Dedifferentiated amniotic fluid mesenchymal stem cell (primary cell): ENCODE results near the gene TPSG1.
"Not testable (repeated sequence)": the region's sequence is repeated elsewhere in the genome, so short reads cannot be mapped to it uniquely, and the experiment has no call there.

Source experiments
- DNase-seq: peaks from one replicate; pipeline ENCODE4 v3.0.0-alpha.2; 2016; ENCODE audit errors: extremely low spot score

TPSG1 gene

DNA sequence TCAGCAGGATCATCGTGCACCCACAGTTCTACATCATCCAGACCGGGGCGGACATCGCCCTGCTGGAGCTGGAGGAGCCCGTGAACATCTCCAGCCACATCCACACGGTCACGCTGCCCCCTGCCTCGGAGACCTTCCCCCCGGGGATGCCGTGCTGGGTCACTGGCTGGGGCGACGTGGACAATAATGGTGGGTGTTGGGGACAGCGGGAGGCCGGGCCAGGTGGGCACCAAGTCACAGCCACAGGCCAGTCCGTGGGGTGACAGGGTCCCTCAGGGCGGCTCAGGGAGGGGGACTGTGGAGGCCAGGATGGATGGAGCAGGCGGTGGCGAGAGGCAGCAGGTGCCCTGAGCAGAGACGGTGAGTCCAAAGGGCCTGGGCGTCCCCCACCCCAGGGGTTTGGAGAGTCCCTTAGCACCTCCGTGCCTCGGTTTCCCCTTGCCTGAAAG, 31.8 kb upstream of the TPSG1 start:
- no peak for DNase-seq

DNA sequence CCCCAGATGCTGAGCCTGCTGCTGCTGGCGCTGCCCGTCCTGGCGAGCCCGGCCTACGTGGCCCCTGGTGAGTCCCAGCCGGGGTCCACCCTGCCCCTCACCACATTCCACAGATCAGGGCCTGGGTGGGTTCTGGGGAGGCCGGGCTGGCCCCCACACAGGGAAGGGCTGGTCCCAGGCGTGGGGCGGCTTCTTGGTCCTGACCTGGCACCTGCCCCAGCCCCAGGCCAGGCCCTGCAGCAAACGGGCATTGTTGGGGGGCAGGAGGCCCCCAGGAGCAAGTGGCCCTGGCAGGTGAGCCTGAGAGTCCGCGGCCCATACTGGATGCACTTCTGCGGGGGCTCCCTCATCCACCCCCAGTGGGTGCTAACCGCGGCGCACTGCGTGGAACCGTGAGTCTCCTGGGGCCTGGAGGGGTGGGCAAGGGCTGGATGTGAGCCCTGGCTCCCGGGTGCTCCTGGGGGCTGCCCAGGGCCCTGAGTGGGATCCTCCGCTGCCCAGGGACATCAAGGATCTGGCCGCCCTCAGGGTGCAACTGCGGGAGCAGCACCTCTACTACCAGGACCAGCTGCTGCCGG, 31.3 kb upstream of the TPSG1 start:
- DNase-seq, result not testable (repeated sequence)

DNA sequence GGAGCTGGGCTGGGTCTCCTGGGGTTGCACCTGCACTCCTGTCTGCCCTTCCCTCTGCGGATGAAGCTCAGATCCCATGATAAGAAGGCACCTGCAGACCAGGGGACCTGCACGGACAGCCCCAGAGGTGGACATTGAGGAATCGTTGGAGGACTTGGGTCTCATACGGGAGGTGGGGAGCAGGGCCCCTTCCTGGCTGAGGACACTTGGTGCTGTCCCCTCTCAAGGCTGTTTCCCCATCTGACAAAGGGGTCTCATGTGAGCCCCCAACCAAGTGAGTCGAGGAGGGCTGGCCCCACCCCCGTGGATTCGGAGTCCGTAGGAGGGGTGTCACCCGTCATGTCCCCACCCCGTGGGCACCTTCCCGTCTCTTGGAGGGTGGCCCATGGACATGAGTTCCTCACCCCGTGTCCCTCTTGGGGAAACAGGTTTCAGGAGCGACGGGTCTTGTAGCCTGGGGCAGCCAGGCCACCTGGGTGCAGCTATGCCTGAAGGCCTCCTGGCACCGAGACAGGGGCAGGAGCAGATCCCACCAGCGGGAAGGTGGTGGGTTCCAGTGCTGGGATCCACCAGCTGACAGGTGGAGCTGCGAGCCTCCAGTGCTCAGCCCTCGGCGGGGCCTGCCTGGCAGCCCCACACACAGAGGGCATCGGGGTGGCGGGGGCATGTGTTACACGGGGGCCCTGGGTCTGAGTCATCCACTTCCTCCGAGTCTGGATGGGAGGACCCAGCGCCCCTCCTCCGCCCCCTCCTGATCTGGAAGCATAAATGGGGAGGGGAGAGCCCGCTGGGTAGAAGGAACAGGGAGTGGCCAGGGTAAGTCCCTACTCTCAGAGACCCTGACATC, 30.4 kb upstream of the TPSG1 start, which contains the start of gene TPSD1:
TPSD1 (plus strand) TSS at position 794 of the 847 bp plus-strand sequence. CDS start 212 bp downstream, outside the sequence.
- DNase-seq, result not testable (repeated sequence)

DNA sequence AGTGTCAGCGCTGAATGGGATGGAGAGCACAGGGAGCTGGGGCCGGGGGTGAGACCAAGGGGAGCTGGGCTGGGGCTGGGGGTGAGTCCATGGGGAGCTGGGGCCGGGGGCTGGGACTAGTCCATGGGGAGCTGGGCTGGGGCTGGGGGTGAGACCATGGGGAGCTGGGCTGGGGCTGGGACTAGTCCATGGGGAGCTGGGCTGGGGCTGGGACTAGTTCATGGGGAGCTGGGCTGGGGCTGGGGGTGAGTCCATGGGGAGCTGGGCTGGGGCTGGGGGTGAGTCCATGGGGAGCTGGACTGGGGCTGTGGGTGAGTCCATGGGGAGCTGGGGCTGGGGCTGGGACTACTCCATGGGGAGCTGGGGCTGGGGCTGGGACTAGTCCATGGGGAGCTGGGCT, 29.8 kb upstream of the TPSG1 start:
- not testable (repeated sequence) for DNase-seq

DNA sequence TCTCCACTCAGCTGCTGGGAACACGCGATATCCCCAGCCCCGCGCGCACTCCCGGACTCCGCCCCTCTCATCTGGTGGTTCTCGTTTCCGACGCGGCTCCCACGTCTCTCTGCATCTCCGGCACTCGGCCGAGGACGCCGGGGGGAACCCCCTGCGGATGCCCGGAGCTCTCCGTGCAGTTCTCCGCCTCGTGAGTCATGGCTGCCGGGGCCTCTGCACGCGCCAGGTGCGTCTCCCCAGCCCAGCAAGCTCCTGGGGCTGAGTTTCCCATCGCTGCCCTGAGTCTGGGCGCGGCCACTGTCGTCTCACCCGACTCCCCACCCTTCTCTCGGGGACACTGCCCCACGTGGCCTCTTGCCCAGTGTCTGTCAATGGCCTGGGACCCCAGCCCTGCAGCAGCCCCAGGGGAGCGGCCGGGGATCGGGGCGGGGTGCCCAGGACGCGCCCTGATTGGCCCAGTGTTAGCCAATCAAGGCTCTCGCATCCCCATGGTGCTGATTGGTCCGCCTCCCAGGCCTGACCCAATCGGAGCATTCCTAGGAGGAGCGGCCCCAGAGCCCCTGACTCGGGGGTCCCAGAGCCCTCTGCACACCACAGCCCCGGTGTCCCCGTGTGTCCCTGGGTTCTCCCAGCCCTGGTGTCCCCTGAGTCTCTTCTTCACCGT, 28.8 kb upstream of the TPSG1 start:
- DNase-seq, result not testable (repeated sequence)

DNA sequence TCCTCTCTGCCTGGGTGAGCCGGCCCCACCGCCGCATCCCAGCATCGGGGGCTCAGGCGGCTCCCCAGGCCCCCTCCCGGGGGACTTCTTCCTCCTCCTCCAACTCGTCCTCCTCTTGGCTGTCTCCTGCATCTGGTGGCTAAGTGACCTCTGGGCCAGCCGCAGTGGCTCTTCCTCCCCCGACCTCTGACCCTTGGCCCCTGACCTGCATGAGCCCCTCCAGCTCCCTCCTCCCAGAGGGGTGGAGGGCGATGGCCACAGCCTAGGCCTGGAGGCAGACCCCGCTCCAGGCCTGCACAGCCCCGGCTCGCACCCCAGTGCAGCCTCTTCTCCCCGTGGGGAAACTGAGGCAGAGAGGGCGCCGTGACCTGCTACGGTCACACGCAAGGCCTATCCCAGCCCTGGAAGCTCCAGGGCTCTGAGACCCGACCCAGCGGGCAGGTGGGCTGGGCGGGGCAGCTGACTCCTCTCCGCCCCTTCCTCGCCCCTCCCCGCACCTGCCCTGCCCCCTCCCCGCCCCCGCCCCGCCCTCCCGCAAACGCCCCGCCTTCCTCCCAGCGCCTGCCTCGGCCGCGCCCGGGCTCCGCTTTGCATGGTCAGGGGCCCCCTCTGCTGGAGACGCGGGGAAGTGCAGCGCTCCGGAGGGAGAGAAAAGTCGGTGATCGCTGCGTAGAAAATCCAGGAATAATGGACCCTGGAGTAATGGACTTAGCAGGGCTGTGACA, 24.1 kb upstream of the TPSG1 start:
- DNase-seq, result not testable (repeated sequence)

DNA sequence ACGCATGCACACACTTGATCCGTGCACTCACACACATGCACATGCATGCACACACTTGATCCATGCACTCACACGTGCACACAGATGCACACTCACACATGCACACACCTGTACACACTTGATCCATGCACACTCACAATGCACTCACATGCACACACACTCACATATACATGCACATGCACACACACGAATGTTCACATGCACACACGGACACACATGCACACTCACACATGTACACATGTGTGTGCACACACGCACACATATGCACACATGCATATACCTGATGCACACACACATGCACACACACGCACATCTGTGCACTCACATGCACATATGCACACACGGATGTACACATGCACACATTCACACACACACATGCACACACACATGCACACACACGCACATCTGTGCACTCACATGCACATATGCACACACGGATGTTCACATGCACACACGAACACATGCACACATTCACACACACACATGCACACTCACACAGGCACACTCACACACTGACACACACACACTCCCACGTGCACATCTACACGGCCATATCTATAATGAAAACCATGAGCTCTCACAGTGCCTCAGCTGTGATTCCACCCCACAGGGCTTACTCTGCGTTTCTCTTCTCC, 23.0 kb upstream of the TPSG1 start:
- not testable (repeated sequence) for DNase-seq

DNA sequence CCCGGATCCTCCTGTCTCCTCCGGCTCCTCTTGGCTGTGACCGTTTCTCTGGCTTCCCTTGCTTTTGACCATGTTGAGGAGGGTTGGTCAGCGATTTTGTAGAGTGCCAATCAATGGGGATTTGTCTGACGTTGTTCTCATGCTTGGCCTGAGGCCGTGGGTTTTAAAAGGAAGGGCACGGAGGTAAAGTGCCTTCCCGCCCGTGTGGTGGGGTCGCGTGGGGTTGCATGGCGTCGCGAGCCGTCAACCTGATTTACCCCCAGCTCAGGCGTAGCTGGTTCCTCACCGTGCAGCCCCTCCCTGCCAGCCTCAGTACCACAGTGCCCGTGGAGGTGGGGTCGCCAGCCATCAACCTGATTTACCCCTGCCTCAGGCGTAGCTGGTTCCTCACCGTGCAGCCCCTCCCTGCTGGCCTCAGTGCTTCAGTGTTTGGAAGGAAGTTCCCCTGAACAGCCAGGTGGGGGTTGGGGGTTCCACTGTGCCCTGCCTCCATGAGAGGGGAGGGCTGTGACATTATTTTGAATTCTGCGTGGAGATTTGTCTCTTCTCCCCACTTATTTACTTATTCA, 20.5 kb upstream of the TPSG1 start:
- DNase-seq, result no peak

DNA sequence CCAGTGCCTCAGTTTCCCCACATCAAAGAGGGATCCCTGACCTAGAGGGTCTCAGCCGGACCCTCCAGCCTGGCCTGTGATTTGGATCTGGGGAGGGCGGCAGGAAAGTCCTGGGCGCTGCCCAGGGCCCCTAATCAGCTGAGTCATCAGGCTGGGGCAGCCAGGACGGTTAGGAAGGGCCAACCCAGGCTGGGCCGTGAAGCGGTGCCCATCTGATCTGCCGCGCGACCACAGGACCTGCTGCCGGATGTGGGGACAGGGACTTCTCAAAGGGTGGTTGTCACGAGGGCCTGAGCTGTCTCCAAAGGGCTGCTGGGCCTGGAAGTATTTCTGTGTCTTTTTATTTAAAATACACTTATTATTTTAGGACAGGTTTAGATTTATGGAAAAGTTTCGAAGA, 19.8 kb upstream of the TPSG1 start:
- no peak for DNase-seq

DNA sequence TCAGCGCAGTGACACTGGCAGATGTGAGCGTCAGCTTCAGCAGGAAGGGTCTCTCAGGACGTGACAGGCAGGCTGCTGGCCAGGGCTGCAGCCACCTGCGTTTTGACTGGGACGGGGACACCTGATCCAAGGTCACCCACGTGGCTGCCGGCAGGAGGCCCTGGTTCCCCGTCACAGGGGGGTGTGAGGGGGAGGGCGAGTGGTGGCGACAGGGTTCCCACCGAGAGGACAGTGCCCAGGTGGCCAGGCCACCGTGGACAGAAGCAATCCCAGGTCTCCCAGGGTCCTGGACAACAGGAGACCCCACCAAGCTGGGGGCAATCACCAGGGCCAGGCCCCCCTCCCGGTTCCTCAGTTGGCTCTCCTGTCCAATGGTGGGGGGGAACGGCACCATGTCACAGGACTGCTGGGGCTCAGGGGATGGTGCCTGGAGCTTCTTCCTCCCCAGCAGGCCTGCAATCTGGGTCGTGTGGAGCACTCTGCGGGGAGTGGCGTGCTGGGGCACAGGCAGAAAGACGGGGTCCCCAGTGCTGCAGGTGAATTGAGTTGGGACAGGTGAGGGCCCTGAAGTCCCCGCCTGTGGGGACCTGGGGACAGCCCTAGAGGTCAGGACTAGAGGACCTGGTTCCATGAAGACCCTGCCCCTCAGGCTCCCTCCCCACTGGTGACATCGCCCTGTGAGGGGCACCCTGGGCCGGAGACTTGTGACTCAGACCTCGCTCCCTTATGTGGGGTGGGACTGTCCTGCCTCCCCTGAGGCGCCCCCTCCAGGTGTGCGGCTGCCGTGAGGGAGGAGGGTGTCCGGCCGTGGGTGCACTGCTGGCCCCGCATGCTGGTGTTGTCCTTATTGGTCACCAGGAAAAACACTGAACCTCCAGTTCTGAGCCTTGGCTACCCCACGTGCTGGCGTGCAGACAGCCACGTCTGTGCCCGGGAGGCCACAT, 19.1 kb upstream of the TPSG1 start:
- DNase-seq, result not testable (repeated sequence)

DNA sequence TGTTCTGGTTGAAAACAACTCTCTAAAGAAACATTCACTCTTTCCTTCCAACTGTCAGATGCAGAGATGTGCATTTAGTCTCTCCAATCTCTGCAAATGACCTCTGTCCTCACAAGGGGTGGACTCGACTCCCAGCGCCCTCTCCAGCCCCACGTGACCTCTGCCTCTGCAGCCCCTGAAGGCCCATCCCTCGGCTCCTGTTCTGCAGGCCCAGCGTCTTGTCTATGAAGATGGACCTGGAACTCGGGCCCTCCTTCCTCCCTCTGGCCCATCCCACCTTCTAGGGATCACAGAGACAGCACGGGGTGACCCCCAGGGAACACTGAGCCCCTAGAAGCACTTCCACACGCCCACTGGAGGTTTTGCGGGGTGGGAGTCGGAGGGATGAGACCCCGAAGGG, 18.3 kb upstream of the TPSG1 start:
- DNase-seq, result not testable (repeated sequence)

DNA sequence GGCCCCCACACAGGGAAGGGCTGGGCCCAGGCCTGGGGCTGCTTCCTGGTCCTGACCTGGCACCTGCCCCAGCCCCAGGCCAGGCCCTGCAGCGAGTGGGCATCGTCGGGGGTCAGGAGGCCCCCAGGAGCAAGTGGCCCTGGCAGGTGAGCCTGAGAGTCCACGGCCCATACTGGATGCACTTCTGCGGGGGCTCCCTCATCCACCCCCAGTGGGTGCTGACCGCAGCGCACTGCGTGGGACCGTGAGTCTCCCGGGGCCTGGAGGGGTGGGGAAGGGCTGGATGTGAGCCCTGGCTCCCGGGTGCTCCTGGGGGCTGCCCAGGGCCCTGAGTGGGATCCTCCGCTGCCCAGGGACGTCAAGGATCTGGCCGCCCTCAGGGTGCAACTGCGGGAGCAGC, 16.0 kb upstream of the TPSG1 start:
- DNase-seq, result not testable (repeated sequence)

DNA sequence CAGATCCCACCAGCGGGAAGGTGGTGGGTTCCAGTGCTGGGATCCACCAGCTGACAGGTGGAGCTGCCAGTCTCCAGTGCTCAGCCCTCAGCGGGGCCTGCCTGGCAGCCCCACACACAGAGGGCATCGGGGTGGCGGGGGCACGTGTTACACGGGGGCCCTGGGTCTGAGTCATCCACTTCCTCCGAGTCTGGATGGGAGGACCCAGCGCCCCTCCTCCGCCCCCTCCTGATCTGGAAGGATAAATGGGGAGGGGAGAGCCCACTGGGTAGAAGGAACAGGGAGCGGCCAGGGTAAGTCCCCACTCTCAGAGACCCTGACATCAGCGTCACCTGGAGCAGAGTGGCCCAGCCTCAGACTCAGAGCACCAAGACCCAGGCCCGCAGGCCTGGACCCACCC, 15.4 kb upstream of the TPSG1 start, which contains the start of gene TPSAB1:
TPSAB1 (plus strand) TSS at position 270 of the 400 bp plus-strand sequence. CDS start 234 bp downstream, outside the sequence.
- not testable (repeated sequence) for DNase-seq

DNA sequence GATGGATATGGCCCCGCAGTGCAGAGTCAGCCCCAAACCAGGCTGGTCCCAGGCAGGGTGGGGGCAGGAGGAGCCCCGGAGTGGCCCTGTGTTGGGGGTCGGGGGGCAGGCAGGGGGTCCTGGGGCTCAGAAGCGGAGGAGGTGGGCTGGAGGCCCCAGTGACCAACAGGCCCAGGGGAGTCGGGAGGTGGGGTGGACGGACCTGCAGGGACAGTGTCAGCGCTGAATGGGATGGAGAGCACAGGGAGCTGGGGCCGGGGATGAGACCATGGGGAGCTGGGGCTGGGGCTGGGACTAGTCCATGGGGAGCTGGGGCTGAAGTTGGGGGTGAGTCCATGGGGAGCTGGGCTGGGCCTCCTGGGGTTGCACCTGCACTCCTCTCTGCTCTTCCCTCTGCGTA, 14.5 kb upstream of the TPSG1 start:
- DNase-seq, result not testable (repeated sequence)

DNA sequence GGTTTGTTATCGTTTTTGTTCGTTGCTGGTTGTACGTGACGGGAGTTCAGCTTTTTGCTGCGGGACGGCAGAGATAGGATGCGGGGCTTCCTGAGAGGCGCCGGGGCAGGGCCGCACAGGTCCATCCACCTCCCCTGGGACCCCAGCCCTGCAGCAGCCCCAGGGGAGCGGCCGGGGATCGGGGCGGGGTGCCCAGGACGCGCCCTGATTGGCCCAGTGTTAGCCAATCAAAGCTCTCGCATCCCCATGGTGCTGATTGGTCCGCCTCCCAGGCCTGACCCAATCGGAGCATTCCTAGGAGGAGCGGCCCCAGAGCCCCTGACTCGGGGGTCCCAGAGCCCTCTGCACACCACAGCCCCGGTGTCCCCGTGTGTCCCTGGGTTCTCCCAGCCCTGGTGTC, 13.8 kb upstream of the TPSG1 start:
- DNase-seq, result not testable (repeated sequence)

DNA sequence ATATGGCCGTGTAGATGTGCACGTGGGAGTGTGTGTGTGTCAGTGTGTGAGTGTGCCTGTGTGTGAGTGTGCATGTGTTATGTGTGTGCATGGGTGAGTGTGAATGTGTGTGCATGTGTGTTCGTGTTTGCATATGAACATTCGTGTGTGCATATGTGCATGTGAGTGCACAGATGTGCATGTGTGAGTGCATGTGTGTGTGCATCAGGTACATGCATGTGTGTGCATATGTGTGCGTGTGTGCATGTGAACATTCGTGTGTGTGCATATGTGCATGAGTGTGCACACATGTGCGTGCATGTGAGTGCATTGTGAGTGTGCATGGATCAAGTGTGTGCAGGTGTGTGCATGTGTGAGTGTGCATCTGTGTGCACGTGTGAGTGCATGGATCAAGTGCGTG, 12.9 kb upstream of the TPSG1 start:
- no peak for DNase-seq

DNA sequence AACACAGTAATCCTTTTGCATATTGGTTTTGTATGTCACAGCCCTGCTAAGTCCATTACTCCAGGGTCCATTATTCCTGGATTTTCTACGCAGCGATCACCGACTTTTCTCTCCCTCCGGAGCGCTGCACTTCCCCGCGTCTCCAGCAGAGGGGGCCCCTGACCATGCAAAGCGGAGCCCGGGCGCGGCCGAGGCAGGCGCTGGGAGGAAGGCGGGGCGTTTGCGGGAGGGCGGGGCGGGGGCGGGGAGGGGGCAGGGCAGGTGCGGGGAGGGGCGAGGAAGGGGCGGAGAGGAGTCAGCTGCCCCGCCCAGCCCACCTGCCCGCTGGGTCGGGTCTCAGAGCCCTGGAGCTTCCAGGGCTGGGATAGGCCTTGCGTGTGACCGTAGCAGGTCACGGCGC, 11.6 kb upstream of the TPSG1 start:
- not testable (repeated sequence) for DNase-seq

DNA sequence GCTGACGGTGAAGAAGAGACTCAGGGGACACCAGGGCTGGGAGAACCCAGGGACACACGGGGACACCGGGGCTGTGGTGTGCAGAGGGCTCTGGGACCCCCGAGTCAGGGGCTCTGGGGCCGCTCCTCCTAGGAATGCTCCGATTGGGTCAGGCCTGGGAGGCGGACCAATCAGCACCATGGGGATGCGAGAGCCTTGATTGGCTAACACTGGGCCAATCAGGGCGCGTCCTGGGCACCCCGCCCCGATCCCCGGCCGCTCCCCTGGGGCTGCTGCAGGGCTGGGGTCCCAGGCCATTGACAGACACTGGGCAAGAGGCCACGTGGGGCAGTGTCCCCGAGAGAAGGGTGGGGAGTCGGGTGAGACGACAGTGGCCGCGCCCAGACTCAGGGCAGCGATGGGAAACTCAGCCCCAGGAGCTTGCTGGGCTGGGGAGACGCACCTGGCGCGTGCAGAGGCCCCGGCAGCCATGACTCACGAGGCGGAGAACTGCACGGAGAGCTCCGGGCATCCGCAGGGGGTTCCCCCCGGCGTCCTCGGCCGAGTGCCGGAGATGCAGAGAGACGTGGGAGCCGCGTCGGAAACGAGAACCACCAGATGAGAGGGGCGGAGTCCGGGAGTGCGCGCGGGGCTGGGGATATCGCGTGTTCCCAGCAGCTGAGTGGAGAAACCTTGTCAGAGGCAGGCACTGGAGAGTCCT, 7.1 kb upstream of the TPSG1 start:
- not testable (repeated sequence) for DNase-seq

DNA sequence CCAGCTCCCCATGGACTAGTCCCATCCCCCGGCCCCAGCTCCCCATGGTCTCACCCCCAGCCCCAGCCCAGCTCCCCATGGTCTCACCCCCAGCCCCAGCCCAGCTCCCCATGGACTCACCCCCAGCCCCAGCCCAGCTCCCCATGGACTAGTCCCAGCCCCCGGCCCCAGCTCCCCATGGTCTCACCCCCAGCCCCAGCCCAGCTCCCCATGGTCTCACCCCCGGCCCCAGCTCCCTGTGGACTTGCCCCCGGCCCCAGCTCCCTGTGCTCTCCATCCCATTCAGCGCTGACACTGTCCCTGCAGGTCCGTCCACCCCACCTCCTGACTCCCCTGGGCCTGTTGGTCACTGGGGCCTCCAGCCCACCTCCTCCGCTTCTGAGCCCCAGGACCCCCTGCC, 6.2 kb upstream of the TPSG1 start:
- DNase-seq, result not testable (repeated sequence)
